ENCODE measurements around the gene XPR1.

DNA sequence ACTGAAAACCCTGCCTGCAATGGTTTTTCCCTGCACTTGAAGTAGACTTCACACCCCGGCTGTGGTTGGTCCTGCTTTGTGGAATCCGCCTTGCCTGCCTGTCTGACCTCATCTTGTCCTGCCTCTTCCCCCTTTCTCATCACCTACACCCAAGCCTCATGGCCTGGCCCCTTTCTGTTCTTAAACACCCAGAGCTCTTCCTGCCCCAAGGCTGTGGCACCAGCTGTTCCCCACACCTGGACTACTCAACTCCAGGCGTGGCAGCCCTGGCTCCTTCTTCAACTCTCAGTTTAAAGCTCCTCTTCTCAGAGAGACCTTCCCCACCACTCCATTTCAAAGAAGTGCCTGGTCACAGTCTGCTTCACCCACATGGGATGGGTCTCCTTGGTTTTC lies 307.9 kb downstream of the XPR1 start:
- TF ChIP-seq, protein P1, sequence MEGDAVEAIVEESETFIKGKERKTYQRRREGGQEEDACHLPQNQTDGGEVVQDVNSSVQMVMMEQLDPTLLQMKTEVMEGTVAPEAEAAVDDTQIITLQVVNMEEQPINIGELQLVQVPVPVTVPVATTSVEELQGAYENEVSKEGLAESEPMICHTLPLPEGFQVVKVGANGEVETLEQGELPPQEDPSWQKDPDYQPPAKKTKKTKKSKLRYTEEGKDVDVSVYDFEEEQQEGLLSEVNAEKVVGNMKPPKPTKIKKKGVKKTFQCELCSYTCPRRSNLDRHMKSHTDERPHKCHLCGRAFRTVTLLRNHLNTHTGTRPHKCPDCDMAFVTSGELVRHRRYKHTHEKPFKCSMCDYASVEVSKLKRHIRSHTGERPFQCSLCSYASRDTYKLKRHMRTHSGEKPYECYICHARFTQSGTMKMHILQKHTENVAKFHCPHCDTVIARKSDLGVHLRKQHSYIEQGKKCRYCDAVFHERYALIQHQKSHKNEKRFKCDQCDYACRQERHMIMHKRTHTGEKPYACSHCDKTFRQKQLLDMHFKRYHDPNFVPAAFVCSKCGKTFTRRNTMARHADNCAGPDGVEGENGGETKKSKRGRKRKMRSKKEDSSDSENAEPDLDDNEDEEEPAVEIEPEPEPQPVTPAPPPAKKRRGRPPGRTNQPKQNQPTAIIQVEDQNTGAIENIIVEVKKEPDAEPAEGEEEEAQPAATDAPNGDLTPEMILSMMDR (IDR thresholded peaks at IDR 0.05; ENCODE audit: insufficient read depth, low read depth, low read length) = no peak
- TF ChIP-seq EZH2 (IDR thresholded peaks at IDR 0.05; ENCODE audit: insufficient read depth, low read length) = no peak
